DMS53 treated with DMSO at 0.1 percent for 48 hours (cell line): ENCODE results near the gene ACY1.
"Not testable (repeated sequence)": the region's sequence is repeated elsewhere in the genome, so short reads cannot be mapped to it uniquely, and the experiment has no call there.

Experiments
- DNase-seq: peaks from one replicate; lab custom pipeline; 2025; ENCODE audit not compliant: unreplicated experiment; lab: John Stamatoyannopoulos, UW

Gene ACY1

GRCh38 chr3:51980253-51980652, 3.1 kb upstream of the ACY1 start:
- DNase-seq: no peak

- DNase-seq: peak; percentile 32
Measured at GRCh38 chr3:51982352-51982837, 940 bp upstream of the ACY1 start.

- DNase-seq: no peak
Measured at GRCh38 chr3:51983578-51984268, 388 bp downstream of the ACY1 start.

- DNase-seq: no peak
Measured at GRCh38 chr3:51984269-51984647, 923 bp downstream of the ACY1 start.

- DNase-seq: no peak
Measured at GRCh38 chr3:51985063-51985462, 1.7 kb downstream of the ACY1 start.

- DNase-seq: no peak
Measured at GRCh38 chr3:51986010-51986947, 2.9 kb downstream of the ACY1 start.

- no peak for DNase-seq
Measured at GRCh38 chr3:51987568-51987967, 4.2 kb downstream of the ACY1 start.

- DNase-seq: no peak
Measured at GRCh38 chr3:51988286-51989146, 5.2 kb downstream of the ACY1 start.

GRCh38 chr3:51990501-51990971, 7.2 kb downstream of the ACY1 start:
- DNase-seq: not testable (repeated sequence)

GRCh38 chr3:51992017-51992682, 8.8 kb downstream of the ACY1 start:
- DNase-seq: no peak

GRCh38 chr3:51993657-51994056, 10.3 kb downstream of the ACY1 start:
- DNase-seq: not testable (repeated sequence)

GRCh38 chr3:51994530-51994929, 11.2 kb downstream of the ACY1 start:
- DNase-seq: no peak

GRCh38 chr3:51995346-51996163, 12.2 kb downstream of the ACY1 start, which contains the start of gene RPL29:
Gene RPL29, minus strand, starts transcription at chr3:51995895. Its CDS starts 434 bp downstream, at chr3:51995461.
- DNase-seq: peak; percentile 26

- DNase-seq: no peak
Measured at GRCh38 chr3:51997172-51997571, 13.8 kb downstream of the ACY1 start.

GRCh38 chr3:51997935-51998596, 14.7 kb downstream of the ACY1 start:
- DNase-seq: peak; percentile 10

- DNase-seq: no peak
Measured at GRCh38 chr3:51998774-51999173, 15.4 kb downstream of the ACY1 start.

GRCh38 chr3:51999846-52000245, 16.5 kb downstream of the ACY1 start:
- DNase-seq: no peak

GRCh38 chr3:52001443-52001974, 18.2 kb downstream of the ACY1 start:
- DNase-seq: no peak

- DNase-seq: no peak
Measured at GRCh38 chr3:52002748-52003147, 19.4 kb downstream of the ACY1 start.
